ENCODE data around the gene DCUN1D3.

DNA sequence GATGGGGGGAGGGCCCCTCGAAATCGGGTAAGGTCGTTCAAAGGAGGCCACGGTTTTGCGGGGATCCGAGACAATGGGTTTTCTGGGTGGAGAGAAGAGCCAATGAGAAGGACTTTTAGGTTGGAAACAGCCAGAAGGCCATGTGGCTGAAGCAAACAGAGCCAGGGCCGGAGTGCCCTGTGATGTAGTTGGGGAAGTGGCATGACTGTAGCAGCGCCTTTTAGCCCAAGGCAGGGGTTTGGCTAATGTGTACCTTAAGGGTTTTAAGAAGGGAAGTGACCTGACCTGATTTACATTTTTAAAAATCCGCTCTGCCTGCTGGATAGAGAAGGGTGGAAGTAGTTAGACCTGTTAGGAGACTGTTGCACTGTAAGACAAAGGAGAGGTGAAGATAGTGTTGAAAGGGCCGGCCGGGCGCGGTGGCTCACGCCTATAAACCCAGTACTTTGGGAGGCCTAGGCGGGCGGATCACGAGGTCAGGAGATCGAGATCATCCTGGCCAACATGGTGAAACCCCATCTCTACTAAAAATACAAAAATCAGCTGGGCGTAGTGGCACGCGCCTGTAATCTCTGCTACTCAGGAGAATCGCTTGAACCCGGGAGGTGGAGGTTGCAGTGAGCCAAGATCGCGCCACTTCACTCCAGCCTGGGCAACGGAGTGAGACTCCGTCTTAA lies 1.4 kb upstream of the DCUN1D3 start:
- TF ChIP-seq, protein P1, sequence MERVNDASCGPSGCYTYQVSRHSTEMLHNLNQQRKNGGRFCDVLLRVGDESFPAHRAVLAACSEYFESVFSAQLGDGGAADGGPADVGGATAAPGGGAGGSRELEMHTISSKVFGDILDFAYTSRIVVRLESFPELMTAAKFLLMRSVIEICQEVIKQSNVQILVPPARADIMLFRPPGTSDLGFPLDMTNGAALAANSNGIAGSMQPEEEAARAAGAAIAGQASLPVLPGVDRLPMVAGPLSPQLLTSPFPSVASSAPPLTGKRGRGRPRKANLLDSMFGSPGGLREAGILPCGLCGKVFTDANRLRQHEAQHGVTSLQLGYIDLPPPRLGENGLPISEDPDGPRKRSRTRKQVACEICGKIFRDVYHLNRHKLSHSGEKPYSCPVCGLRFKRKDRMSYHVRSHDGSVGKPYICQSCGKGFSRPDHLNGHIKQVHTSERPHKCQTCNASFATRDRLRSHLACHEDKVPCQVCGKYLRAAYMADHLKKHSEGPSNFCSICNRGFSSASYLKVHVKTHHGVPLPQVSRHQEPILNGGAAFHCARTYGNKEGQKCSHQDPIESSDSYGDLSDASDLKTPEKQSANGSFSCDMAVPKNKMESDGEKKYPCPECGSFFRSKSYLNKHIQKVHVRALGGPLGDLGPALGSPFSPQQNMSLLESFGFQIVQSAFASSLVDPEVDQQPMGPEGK (CRISPR knock-in tag; IDR thresholded peaks at IDR 0.05; ENCODE audit: borderline replicate concordance): no peak
- no peak for TF ChIP-seq ZFP30 (CRISPR knock-in tag; IDR thresholded peaks at IDR 0.05)
- no peak for TF ChIP-seq CREB5 (CRISPR knock-in tag; IDR thresholded peaks at IDR 0.05; ENCODE audit: low read depth)
- TF ChIP-seq OSR1 (CRISPR knock-in tag; IDR thresholded peaks at IDR 0.05): no peak
- TF ChIP-seq GLIS3 (CRISPR knock-in tag; IDR thresholded peaks at IDR 0.05): no peak
- no peak for TF ChIP-seq ARNTL (CRISPR knock-in tag; IDR thresholded peaks at IDR 0.05; ENCODE audit: borderline replicate concordance, low read depth)
- no peak for TF ChIP-seq BACH2 (CRISPR knock-in tag; IDR thresholded peaks at IDR 0.05; ENCODE audit: borderline replicate concordance)
- TF ChIP-seq ISL1 (CRISPR knock-in tag; IDR thresholded peaks at IDR 0.05): no peak
- TF ChIP-seq PPARA (CRISPR knock-in tag; IDR thresholded peaks at IDR 0.05; ENCODE audit: borderline replicate concordance): no peak

Data from SK-N-SH treated with all-trans-retinoic acid at 6 μM for 48 hours (cell line).